Sciatic nerve (tissue), 2 donors: Measurements from ENCODE around the gene SMURF1. TPM values are rescaled to one million over a fixed set of nuclear protein-coding genes. Genes with fewer than 3 reads are reported as not detected.
A peak's percentile ranks its signal among the peaks of the same experiment; 100 is the strongest.

Experiments
- ATAC-seq: fragments of 200-7000 bp; cut with Tn5 transposase; one replicate; pipeline ENCODE4 v1.9.1; 2020; ENCODE audit warnings: mild to moderate bottlenecking, moderate library complexity
- DNase-seq: peaks from one replicate; pipeline ENCODE4 v3.0.0-alpha.2; 2020; ENCODE audit warnings: low spot score
- intact Hi-C: fragments of 100-400 bp; cut with DNase I; formaldehyde crosslinking; loops from one replicate; pipeline ENCODE4 v1.14.2; 2022
- total RNA-seq: library from RNA; stranded (reverse); fragmentation: NEBNext Ultra II Directional; extraction: Animal tissue kit (Norgen Biotek cat#: 25700); gene quantifications from one replicate; pipeline ENCODE4 v1.2.1, GENCODE V29; 2021
- donor health status: DM: no; HTN: no; CAD: no.
- donor health status: DM: no; HTN: no; CAD: no.

SMURF1 gene
- total RNA-seq, 1 donor from 2014 or later: 37.0 TPM

DNA sequence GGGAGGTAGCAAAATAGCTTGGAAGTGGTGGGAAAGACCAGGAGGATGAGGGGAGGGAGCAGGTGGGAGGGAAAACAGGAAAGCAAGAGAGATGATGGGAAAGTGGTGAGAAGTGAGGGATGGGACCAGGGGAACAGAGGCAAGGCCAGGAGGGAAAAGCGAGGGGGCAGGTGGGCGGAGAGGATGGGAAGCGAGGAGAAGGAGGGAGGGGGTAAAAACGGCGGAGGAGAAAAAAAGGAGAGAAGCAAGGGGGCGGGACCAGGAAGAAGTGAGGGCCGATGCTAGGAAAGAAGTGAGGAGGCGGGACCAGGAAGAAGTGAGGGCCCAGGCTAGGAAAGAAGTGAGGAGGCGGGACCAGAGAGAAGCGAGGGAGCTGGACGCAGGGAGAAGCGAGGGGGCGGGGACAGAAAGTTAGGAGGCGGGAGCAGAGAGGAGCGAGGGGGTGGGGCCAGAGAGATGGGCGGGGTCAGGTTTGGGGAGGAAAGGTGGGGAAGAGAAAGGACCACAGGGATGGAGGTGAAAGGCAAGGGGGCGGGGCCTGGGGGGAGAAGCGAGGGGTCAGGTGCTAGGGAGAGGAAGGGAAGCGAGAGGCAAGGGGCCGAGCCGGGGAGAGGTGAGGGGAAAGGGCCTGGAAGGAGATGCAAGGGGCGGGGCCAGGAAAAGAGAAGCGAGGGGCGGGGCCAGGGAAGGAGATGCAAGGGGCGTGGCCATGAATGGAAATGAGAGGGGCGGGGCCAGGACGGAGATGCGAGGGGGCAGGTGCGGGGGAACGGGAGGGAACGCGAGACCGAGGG is 984 bp downstream of the SMURF1 start:
- ATAC-seq: peak; percentile 89
- intact Hi-C loops: no loop called here
- peak; percentile 99 for DNase-seq

DNA sequence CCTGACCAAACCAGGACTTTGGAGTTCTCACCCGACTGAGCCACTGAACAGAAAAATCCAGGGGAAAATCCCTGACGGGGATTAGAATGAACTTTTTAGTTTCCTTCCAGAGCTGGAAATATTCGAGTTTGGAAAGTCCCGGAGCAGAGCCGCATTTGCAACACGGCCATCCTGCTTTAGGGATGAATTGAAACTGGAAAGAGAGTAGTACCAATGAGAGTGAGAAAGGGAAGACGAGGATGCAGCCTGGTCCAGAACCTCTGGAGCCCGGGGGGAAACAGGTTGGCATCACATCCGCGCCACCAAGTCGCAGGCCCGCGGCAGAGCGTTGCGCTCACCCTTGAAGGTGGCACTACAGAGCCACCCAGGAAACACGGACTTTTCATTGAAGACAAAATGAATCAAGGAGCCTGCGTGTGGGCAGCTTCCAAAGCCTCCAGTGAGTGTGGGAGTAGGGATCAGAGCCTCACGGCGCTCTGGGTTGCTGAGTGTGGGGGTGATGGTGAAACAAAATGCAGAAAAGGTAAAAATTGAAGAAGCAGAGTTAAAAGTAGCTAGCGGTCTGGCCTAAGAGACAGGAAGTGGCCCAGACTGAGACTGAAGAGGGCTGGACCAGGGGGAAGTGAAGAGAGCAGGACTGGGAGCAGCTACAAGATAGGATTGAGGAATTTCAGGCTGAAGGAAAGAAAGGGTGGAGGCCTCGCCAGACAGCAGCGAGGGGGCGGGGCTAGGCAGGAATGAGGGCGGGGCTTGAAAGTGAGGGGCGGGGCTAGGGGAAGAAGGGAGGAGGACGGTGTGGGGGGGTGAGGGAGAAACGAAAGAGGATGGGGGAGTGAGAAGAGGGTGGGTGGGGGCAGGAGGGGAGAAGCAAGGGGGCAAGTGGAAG is 1.8 kb downstream of the SMURF1 start:
- ATAC-seq (peak; percentile 83), DNase-seq (peak; percentile 83)
- intact Hi-C loops: no loop called here

DNA sequence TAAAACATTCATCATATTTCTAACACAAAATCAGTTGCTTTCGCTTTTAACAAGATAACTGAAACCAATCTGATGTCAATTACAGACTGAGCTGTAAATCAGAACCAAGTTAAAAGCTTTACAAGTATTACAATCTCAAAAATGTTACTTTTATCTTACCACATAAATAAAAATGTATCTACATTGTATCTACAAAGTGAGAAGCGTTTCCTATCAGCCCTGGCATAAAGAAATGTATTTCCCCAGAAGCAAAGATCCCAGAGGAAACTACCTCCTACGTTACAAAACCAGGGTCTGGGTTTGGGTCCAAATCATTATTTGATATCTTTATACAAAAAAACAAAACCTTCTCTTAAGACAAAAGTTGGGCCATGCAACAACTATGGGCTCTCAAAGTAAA is 2.6 kb downstream of the SMURF1 start:
- DNase-seq (no peak), ATAC-seq (no peak)
- intact Hi-C loops: no loop called here

DNA sequence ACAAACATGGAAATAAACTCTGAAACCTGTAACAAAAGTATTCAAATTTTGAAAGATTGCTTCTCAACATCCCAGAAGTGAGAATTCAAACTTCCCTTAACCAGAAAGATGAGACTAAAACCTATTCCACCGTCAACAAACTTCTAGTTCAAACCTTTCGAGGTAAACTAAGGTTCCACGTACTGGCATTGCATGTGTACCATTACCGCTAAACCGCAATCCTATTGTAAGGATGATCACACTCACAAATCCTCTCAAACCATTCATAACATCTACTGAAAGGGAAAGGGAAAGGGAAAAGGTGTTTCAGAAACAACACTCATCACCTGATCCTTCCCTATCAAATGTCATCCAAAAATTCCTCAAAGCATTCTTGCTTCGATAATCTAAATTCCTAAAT is 3.1 kb downstream of the SMURF1 start:
- no peak for ATAC-seq
- DNase-seq: no peak
- intact Hi-C loops: no loop called here

DNA sequence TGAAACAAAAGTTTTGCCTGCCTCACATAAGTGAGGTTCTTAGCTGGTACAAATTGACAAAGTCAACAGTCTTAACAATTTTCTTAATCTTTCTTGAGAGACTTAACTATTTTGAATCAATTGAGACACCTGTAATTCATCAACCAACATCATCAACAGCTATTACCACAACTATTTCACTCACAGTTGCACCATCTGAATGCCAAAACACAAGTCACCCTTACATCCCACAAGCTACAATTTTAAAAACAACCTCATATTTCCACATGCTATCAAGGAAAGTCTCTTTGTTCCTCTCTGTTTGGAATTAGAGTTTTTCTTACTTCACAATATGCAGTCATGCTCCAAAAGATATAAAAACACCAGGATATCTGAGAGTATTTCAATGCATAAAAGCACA is 4.9 kb downstream of the SMURF1 start:
- intact Hi-C loops: no loop called here
- ATAC-seq (no peak), DNase-seq (no peak)

DNA sequence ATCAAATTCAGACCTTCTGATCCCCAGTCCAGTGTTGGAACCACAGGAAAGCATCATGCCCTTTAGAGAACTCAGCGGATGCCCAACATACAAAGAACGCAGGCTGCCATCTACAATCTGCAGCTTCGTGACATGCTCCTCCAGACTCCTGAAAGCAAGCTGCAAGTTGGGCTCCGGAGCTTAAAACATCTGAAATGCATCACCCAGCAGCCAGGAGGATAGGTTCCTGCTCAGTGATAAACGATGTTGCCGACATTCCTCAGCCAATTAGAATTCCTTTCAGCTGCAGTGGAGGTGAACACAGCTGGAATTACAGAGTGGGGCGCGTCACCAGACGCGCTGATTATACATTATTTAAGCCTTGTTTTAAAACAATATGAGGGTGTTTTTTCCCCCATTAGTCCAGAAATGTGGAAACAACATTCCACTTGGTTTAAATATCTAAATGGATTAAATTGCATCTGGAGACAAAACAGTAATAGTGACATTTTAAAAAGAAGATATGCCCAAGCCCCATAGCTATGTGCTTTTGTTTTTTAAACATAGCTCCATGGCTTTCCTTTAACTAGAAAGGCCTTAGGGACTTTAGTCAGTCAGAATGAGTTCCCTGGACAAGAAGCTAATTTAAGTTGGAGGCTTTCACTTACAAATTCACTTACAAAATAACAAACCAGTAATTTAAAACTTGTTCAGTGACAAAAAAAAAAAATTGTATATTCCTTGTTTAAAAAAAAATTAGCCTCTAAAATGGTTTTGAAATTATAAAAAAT is 6.3 kb downstream of the SMURF1 start:
- ATAC-seq (no peak), DNase-seq (no peak)
- intact Hi-C loops: no loop called here

DNA sequence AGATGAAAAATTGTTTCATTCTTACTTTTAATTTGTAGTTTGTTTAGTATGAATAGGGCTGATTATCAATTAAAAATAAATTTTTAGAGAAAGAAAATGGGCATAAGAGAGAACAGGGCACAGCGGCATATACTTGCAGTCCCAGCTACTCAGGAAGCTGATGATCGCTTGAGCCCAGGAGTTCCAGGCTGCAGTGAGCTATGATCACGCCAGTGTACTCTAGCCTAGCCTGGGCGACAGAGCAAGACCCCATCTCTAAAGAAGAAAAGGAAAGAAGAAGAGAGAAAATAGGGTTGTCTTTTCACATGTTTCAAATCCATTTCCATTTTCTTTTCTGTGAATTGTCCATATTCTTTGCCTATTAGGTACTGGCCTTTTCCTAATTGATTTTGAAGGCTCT is 8.0 kb downstream of the SMURF1 start:
- ATAC-seq (no peak), DNase-seq (no peak)
- intact Hi-C loops: no loop called here

DNA sequence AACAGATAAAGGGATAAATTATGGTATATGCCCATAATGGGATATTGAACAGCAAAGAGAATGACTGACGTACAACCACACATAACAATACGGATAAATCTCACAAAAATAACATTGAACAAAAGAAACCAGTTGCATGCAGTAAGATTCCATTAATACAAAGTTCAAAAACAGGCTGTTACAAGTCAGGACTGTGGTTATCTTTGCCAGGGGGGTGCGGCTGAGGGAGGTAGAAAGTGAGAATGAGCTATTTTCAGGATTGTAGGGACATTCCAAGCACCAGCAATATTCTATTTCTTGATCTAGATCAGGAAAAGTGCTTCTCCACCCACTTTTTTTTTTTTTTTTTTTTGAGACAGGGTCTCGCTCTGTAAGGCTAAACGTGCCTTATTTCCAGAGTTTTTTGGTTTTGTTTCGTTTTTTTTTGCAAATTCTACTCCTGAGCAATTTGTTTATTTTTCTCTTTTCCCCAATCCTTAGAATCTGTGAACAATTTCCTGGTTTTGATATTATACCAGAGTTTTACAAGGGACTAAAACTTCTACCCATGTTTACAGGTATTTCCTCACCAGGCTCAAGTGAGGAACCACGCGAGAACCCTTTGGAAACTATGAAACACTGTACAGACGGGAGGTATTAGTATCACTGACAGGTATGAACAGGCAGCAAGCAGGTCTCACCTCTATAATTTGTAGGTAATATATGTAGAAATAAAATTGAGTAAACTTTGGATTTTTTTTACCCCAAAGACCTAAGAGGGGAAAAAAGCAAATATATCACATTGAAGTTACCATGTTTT is 9.9 kb downstream of the SMURF1 start:
- no peak for ATAC-seq
- intact Hi-C loops: no loop called here
- DNase-seq: no peak

DNA sequence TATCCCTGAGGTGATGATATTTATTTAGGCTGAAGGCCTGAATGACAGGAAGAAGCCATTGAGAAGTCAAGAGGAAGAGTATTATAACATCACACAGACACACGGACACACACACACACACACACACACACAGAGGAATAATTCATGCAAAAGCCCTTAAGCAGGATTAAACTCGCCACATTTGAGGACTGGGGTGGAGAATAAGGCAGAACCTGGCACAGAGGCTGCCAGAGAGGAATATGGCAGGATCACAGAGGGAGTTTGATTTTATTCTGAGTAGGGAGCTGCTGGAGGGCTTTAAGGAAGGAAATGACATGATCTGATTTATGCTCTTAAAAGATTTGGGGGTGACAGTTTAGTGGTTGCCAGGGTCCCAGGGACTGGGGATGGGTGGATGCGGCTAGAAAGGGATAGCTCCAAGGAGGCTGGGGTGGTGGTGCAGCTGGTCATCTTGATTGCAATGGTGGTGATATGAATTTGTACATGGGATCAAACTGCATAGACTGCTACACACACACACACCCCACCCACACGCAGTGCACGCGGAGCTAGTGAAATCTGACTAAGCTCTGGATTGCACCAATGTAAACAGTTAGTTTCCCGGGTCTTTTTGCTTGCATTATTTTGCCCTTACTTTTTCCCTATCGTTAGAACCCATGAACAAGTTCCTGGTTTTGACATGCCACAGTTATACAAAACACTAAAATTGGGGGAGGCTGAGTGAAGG is 11.2 kb downstream of the SMURF1 start:
- intact Hi-C loops: no loop called here
- ATAC-seq (no peak), DNase-seq (no peak)

DNA sequence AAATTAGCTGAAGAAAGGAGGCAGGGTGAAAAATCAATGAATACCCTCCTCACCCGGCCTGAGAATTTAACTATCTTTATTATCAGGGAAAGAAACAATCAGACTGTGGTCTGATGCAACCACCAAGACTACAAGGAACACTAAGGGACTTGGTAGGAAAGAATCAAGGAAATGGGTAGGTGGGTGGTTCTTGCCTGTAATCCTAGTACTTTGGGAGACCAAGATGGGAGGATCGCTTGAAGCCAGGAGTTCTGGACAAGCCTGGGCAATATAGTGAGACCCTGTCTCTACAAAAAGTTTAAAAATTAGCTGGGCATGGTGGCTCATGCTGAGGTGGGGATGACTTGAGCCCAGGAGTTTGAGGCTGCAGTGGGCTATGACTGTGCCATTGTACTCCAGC is 12.6 kb downstream of the SMURF1 start:
- intact Hi-C loops: no loop called here
- no peak for DNase-seq

DNA sequence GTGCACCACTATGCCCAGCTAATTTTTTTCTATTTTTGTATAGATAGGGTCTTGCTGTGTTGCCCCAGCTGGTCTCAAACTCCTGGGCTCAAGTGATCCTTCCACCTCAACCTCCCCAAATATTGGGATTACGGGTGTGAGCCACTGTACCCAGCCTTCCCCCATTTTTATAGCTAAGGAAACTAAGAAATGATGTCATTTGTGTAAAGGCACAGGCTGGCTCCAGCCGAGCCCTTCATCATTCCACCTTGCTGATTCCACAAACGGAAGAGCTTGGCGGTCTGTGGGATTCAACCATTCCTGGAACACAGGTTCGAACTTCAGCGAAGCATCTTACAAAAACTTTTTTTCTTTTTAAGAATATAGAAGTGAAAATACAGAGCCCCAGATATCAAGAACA is 14.4 kb downstream of the SMURF1 start:
- no peak for ATAC-seq
- intact Hi-C loops: no loop called here
- no peak for DNase-seq

More for the DNA sequence above, 12.6 kb downstream of the SMURF1 start:
- no peak for ATAC-seq

DNA sequence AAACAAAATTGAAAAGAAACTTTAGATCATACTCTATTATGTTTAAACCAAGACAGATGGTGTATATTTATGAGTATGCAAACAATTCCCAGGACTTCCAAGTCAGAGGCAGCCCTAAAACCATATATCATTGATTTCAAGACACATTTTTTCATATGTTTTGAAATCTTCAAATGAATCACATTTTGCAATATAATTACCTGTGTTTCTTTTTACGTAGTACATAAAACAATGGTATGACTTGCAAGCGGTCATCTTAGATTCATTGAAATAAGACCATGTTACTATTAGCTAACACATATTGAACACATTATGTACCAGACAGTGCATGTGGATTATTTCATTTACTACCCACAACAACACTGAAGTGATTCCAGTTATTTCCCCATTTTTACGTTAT is 14.9 kb downstream of the SMURF1 start:
- no peak for DNase-seq
- ATAC-seq: no peak
- intact Hi-C loops: no loop called here

DNA sequence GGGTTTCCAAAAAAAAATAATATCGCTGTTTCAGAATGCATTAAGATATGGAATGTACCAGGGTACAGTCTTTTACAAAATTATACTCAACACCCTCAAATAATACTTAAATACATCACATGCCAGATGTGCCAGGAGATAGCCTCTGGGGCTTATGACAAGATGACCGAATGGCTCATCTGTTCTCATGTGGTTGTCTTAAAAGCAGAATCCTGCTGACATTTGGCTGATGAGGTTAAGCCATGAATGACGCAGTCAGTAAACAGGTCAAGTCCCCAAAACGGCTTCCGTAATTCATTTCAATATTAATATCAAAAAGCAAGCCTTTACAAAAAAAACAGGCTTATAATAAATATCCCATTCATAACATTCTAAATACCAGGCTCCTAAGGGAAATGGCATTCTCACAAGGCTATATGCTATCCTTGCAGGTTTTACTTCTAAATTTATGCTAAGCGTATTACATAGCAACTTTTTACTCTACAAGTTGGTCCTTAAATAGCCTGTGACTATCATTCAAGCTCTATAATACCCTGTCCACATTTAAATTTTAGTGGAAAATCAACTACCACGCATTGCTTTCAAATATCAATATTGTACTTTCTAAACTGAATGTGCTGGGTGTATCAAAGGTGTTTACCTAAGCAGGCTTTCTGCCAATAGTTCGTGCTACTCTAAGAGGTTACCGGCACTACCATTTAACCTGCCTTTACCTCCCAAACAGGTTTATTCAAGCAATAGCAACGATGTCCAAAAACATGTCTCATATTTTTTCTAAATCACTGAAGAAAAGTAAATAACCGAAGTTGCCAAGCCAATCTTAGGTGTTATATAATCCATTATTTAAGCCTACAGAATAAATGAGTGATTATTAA is 15.6 kb downstream of the SMURF1 start:
- intact Hi-C loops: no loop called here
- DNase-seq (no peak), ATAC-seq (peak; percentile 45)

DNA sequence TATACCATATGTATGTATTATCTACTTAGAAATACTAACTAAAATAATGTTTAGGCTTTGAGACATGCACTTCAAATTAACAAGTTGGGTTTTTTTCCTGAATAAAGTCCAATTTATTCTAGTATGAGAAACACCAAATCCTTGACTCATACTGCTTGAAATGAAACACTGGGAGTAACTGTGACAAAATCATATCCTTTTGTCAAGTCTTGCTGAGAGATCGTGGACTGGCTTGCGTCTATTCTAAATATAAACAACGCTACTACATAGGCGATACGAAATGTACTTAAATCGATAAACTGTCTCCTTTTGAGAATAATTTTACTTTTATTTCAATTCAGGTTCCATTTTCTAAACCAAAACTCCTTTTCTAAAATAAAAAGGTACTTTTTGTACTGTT is 16.3 kb downstream of the SMURF1 start:
- intact Hi-C loops: no loop called here
- no peak for DNase-seq
- ATAC-seq: no peak

DNA sequence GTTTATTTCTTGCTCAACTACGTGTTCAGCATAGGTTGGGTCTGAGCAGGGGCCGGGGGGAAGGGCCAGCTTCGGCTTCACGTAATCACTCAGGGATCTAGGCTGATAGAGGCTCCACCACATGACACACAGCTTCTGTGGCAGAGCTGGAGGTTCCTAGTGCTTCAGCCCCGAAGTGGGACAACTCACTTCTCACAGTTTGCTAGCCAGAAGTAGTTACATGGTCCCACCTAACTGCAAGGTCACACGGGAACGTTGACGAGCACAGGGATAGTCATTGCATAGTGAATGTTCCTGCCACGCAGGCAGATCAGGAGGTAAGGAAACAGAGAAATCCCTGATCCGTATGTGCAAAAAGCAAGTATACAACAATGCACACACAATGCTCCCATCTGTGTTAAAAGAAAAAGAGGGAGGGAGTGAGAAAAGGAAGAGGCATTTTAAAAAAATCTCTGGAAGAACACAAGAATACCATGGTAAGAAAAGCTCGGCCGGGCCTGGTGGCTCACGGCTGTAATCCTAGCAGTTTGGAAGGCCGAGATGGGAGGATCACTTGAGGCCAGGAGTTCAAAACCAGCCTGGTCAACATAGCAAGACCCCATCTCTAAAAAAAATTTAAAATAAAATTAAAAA is 16.9 kb downstream of the SMURF1 start:
- peak; percentile 44 for ATAC-seq
- no peak for DNase-seq
- intact Hi-C loops: no loop called here

DNA sequence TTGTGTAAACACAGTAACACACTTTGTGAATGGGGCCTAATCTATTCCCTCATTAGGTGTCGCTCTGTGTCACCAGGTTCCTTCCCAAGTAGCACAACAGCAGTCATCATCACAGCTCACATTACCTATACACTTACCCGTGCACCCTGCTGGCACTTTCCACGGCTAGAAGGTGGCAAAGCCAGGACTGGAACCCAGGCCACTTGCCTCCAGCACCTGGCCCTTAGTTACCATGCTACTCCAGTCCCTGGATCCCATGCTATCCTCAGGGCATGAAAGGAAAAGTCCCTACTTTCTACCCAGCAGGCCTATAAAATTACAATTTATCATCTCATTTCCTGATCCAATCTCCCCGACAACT is 18.4 kb downstream of the SMURF1 start:
- ATAC-seq (no peak), DNase-seq (no peak)
- intact Hi-C loops: no loop called here
